Endothelial cell of umbilical vein (primary cell): Measurements from ENCODE around the gene DLEC1.

Source experiments
- EZH2 ChIP-seq: IDR thresholded peaks from 2 replicates; pipeline ENCODE4 v1.6.1; 2012; ENCODE audit warnings: borderline replicate concordance, low read depth, mild to moderate bottlenecking, moderate library complexity, low read length, inconsistent platforms; ENCODE audit not compliant: severe bottlenecking
- JUN ChIP-seq: IDR thresholded peaks from 2 replicates; pipeline ENCODE4 v1.6.1; 2011; ENCODE audit warnings: borderline replicate concordance, low read depth; ENCODE audit not compliant: insufficient read length, insufficient read depth
- POLR2A ChIP-seq: IDR thresholded peaks from 2 replicates; pipeline ENCODE4 v1.6.1; 2012; ENCODE audit warnings: low read depth, mild to moderate bottlenecking, control low read depth, low read length
- TF ChIP-seq, protein P1 (sequence below), 2 donors: IDR thresholded peaks; 1 replicate in 1 of 2; 2 replicates in 1 of 2; pipeline ENCODE4 v1.5.1; 2011; ENCODE audit warnings: low read length in 2 of 2, mild to moderate bottlenecking in 2 of 2, moderate library complexity in 2 of 2, control low read depth in 1 of 2, inconsistent platforms in 1 of 2, low read depth in 1 of 2; ENCODE audit not compliant: insufficient read depth in 1 of 2; ENCODE audit errors: extremely low read depth in 1 of 2

- TF ChIP-seq, protein P1, sequence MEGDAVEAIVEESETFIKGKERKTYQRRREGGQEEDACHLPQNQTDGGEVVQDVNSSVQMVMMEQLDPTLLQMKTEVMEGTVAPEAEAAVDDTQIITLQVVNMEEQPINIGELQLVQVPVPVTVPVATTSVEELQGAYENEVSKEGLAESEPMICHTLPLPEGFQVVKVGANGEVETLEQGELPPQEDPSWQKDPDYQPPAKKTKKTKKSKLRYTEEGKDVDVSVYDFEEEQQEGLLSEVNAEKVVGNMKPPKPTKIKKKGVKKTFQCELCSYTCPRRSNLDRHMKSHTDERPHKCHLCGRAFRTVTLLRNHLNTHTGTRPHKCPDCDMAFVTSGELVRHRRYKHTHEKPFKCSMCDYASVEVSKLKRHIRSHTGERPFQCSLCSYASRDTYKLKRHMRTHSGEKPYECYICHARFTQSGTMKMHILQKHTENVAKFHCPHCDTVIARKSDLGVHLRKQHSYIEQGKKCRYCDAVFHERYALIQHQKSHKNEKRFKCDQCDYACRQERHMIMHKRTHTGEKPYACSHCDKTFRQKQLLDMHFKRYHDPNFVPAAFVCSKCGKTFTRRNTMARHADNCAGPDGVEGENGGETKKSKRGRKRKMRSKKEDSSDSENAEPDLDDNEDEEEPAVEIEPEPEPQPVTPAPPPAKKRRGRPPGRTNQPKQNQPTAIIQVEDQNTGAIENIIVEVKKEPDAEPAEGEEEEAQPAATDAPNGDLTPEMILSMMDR (IDR thresholded peaks at IDR 0.05; ENCODE audit: extremely low read depth in 1 of 2, insufficient read depth in 1 of 2, low read depth in 1 of 2, low read length in 2 of 2), result no peak
- TF ChIP-seq POLR2A, result no peak
- no peak for TF ChIP-seq EZH2
- no peak for TF ChIP-seq JUN
These were observed 10.2 kb upstream of the DLEC1 start for GRCh38 chr3:38028621-38029361.
